PFSK-1 (cell line): Measurements from ENCODE around the gene CNTF.

Source experiments
- FOXP2 ChIP-seq: optimal IDR thresholded peaks from 2 replicates; pipeline ENCODE3; 2011; ENCODE audit warnings: borderline replicate concordance, control low read depth, inconsistent platforms; ENCODE audit not compliant: insufficient read depth; ENCODE audit errors: extremely low read length, extremely low read depth
- POLR2AphosphoS5 ChIP-seq: IDR thresholded peaks from 2 replicates; pipeline ENCODE4 v1.6.1; 2012; ENCODE audit warnings: low read depth, mild to moderate bottlenecking, control low read depth, low read length, moderate library complexity
- REST ChIP-seq, 2 experiments: IDR thresholded peaks; 2 replicates each; pipeline versions ENCODE4 v1.6.1 to v1.8.0; 2011 to 2012; ENCODE audit warnings: low read depth in 2 of 2, low read length in 2 of 2, control low read depth in 1 of 2, inconsistent platforms in 1 of 2, mild to moderate bottlenecking in 1 of 2, moderate library complexity in 1 of 2; ENCODE audit not compliant: insufficient read depth in 1 of 2
- SIN3A ChIP-seq: IDR thresholded peaks from 2 replicates; pipeline ENCODE4 v1.6.1; 2012; ENCODE audit warnings: mild to moderate bottlenecking, low read length, moderate library complexity, borderline replicate concordance; ENCODE audit not compliant: insufficient read depth
- TAF1 ChIP-seq: IDR thresholded peaks from 2 replicates; pipeline ENCODE4 v1.6.1; 2012; ENCODE audit warnings: low read length, control low read depth, borderline replicate concordance; ENCODE audit not compliant: insufficient read depth

The CNTF gene

GRCh38 chr11:58659910-58660570 is 37.6 kb downstream of the CNTF start:
- TF ChIP-seq FOXP2 (no peak), TAF1 (no peak), SIN3A (no peak), POLR2AphosphoS5 (no peak), REST (IDR thresholded peaks at IDR 0.05; ENCODE audit: insufficient read depth in 1 of 2, low read depth in 2 of 2, low read length in 2 of 2) (no peak)

GRCh38 chr11:58671983-58672633 is 49.6 kb downstream of the CNTF start:
- TF ChIP-seq FOXP2 (no peak), REST (IDR thresholded peaks at IDR 0.05; ENCODE audit: insufficient read depth in 1 of 2, low read depth in 2 of 2, low read length in 2 of 2) (no peak), POLR2AphosphoS5 (no peak), SIN3A (no peak), TAF1 (no peak)

- TF ChIP-seq FOXP2, result no peak
- no peak for TF ChIP-seq REST (IDR thresholded peaks at IDR 0.05; ENCODE audit: insufficient read depth in 1 of 2, low read depth in 2 of 2, low read length in 2 of 2)
- TF ChIP-seq SIN3A, result no peak
- TF ChIP-seq TAF1, result no peak
- TF ChIP-seq POLR2AphosphoS5, result no peak
These were observed 52.1 kb downstream of the CNTF start for GRCh38 chr11:58674609-58675008.
